Measurements from ENCODE around the gene MIP.
"Not testable (repeated sequence)": the region's sequence is repeated elsewhere in the genome, so short reads cannot be mapped to it uniquely, and the experiment has no call there.

The MIP gene

DNA sequence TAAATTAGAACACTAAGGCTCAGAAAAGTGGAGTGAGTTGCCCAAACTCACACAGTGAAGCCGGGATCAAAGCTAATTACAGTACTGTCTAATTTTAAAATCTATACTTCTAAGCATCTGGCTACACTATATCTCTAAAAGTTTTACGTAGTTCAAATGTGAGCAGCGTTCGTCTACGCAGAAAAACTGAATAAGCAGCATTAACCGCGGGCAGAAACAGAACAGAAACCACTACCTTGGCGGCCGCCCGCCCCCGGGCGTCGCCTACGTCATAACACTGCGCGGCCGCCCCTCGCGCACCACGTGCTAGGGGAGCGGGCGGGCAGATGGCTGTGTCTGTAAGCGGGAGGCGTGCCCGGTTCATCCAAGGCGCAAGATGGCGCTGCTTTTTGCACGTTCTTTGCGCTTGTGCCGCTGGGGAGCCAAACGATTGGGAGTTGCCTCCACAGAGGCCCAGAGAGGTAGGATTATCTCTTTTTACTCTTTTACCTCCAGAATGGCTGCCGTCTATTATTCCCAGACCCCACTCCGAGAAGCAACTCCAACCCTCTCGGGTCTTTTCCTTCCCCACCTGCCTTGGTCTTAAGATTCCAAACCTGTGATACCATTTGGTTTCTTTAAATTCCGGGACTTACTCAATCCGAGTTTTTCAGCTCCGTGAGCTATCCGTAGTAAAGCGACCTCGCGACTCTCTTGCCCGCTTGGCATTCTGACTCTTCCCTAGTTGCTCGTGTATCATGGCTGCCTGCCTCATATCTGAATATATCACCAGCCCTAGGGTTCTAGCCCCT is 14.0 kb upstream of the MIP start, which contains the start of gene SPRYD4:
TSS of gene SPRYD4 (plus strand) at position 363 of the 791 bp plus-strand sequence. CDS start at position 377, 14 bp downstream.
- DNase-seq (ENCODE audit: low read depth in 2 of 2), result peak; percentile 75 to 80

- DNase-seq (ENCODE audit: low read depth in 2 of 2), result no peak
These were observed 8.1 kb upstream of the MIP start for GRCh38 chr12:56462565-56462964.

DNA sequence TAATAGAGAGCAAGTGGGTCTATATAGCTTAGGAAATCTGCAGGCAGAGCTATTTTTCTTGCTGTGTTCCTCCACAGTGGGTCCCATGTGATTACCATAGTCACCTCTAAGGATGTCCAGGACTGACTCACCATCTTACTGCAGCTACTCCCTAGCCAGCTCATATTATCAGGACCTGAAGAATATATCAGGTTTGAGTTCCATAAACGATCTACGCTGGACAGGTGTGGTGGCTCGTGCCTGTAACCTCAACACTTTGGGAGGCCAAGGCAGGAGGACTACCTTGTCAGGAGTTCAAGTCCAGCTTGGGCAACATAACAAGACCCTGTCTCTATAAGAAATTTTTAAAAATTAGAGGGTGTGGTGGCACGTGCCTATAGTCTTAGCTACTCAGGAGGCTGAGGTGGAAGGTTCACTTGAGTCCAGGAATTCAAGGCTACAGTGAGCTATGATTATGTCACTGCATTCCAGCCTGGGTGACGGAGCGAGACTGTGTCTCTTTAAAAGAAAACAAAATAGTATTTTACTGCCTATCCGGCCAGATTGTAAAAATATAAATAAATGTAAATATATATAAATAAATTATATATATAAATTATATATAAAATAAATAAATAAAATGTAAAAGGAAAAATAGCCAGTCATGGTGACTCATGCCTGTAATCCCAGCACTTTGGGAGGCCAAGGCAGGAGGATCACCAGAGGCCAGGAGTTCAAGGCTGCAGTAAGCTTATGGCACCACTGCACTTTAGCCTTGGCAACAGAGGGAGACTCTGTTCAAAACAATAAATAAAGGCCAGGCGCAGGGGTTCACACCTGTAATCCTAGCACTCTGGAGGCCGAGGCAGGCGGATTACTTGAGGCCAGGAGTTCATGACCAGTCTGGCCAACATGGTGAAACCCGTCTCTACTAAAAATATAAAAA is 7.0 kb upstream of the MIP start:
- DNase-seq (ENCODE audit: low read depth in 2 of 2), result no peak

- DNase-seq (ENCODE audit: low read depth in 2 of 2), result no peak
These were observed 3.4 kb upstream of the MIP start for GRCh38 chr12:56457817-56458216.

- DNase-seq (ENCODE audit: low read depth in 2 of 2), result no peak
These were observed 3.3 kb downstream of the MIP start for GRCh38 chr12:56451147-56451546.

DNA sequence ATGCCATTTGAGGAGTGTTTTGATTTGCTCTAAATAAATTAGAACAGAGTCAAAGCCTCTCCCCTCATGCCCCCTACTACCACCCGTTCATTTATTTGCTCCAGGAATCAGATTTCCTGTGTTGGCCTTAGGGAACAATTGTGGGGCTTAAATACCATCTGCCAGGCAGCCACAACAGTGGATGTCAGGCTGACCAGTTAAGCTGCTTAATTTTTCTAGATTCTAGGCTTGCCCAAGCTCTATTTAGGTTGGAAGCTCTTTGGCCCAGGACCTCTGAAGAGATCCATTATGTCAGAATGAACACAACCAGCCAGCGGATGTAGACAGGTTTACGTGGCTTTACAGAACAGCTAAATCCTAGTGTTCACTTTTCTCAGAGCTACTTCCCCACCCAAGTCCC is 4.2 kb downstream of the MIP start:
- no peak for DNase-seq (ENCODE audit: low read depth in 2 of 2)

DNA sequence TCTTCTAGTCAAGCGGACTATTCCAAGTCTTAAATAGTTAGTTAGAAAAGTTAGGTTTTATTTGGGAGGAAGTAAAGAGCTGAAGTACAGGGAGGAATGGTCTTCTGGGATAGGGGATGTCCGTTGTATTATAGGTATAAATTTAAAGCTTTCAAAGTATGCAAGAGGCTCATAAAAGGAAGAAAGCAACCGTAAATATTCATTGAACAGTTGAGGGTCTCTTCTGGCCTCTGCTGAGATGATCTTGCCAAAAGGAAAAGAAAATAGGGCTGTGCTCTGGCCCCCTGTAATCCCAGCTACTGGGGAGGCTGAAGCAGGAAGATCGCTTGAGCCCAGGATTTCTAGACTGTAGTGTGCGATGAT is 4.9 kb downstream of the MIP start:
- no peak for DNase-seq (ENCODE audit: low read depth in 2 of 2)

DNA sequence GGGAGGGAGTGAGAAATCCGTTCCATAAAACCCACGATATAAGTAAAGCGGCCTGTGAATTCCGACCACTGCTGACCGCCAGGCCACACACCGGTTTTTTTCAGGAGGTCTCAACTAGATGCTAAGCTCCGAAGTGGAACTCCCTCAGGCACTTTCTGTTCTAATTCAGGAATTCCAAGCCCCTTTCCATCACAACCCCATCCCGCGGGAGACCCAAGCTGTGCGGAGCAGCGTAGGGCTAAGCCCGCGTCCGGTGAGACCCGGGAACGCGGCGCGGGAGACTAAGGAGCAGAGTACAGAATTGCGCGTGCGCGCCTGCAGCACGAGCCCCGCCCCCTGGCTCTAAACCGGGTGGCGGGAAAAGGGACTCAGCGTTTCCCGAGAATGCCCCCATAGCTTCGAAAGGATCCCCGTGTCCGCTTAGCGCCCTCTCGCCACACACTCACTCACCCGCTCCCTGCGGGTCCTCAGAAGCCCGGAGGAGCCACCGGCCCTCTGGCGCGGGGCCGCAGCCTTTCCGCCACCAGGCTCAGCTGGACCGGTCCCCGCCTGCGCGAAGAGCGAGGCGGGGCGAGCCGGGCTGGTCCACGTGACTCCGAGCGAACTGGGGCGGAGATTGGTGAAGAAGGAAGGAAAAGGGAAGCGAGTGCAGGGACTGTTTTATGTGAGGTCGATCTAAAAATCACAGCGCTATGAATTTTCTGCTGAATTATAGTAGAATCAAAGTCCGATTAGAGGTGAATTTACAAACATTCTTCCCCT is 5.4 kb downstream of the MIP start, which contains the start of gene TIMELESS:
TSS of gene TIMELESS (minus strand) at position 567 of the 762 bp plus-strand sequence. CDS start 15,256 bp downstream, outside the sequence.
- peak; percentile 67 for DNase-seq (ENCODE audit: low read depth in 2 of 2)

DNA sequence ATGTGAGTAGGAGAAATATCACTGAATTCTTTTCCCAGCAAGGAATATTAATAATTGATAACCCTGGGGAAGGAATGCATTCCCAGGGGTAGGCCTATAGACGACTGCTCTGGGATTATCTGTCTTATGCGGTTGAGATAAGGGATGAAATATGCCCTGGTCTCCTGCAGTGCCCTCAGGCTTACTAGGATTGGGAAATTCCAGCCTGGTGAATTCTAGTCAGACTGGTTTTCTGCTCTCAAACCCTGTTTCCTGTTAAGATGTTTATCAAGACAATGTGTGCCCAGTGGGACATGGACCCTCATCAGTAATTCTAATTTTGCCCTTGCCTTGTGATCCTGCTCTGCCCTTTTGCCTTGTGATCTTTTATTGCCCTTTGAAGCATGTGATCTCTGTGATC is 11.2 kb downstream of the MIP start:
- not testable (repeated sequence) for DNase-seq (ENCODE audit: low read depth in 2 of 2)

DNA sequence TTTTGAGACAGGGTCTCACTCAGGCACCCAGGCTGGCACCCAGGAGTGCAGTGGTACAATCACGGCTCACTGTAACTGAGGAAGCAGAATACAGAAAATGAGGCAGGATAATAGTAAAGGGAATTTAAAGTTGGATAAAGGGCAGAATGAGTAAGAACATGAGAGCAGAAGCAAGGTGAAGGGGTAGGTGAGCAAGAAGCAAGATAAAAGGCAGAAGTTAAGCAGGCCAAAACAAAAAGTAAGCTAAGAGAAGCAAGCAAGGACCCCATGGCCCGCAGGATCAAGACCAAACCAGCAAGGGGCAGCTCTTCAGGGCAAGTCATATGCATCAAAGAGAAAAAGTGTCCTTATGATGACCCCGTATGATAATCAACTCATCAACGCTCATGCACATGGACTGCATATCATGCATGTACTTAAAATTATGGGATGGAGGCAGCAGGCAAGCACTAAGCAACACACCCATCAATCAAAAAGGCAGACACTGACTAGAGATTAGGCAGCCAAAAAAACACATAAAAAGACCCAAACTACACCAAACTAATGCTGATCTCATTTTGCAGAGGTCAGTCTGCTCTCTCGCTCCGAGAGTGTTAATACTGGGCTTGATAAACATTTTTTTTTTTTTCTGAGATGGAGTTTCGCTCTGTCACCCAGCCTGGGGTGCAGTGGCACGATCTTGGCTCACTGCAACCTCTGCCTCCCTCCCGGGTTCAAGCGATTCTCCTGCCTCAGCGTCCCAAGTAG is 16.9 kb downstream of the MIP start:
- no peak for DNase-seq (ENCODE audit: low read depth in 2 of 2)

DNA sequence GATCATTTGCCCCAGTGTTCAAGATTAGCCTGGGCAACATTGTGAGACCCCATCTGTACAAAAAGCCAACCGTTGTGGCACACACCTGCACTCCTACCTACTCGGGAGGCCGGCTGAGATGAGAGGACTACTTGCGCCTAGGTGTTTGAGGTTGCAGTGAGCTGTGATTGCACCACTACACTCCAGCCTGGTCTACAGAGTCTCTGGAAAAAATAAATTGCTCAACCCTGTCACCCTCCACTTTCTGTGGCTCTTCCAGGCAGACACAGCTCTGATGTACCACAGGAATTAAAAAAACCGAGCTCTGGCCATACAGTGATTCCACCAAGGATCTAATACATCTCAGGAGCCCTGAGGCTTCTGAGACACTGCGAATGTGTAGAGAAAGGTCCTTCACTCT is 19.6 kb downstream of the MIP start:
- no peak for DNase-seq (ENCODE audit: low read depth in 2 of 2)

GRCh38 chr12:56431850-56432249 is 22.6 kb downstream of the MIP start:
- no peak for DNase-seq (ENCODE audit: low read depth in 2 of 2)

DNA sequence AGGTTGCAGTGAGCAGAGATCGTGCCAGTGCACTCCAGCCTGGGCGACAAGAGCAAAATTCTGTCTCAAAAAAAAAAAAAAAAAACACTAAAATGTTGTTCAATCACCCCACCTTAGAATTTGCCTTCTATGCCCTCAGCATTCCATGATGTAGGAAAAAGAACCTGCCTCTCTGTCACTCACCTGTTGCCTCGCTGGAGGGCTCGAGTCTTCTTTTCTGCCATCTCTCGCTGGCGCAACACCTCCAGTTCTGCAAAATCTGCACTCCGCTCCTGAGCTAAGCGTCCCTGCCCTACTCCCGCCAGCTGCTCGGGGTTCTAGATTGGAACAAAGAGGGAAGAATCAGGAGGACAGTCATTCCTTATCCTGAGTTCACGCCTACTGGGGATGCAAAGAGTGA is 23.2 kb downstream of the MIP start:
- DNase-seq (ENCODE audit: low read depth in 2 of 2), result no peak

GRCh38 chr12:56425940-56426438 is 28.5 kb downstream of the MIP start:
- no peak for DNase-seq (ENCODE audit: low read depth in 2 of 2)

- no peak for DNase-seq (ENCODE audit: low read depth in 2 of 2)
These were observed 29.3 kb downstream of the MIP start for GRCh38 chr12:56425193-56425592.

DNA sequence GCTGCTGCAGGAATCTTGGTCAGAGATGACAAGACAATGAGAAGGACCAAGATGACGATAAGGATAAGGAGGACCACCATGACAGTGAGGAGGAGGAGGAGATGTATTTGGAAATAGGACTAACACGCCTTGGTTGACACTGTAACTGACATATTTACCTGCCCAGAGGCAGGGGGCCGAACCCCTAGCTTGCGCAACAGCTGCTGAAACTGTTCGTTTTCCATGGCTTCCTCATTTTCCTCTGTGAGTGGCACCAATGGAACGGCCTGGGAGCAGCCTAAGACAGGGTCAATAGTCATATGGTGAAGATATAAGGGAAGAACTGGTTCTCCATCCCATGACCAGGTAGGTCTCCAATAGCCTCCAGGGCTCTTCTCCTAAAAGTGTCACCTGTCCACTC is 34.0 kb downstream of the MIP start:
- no peak for DNase-seq (ENCODE audit: low read depth in 2 of 2)

DNA sequence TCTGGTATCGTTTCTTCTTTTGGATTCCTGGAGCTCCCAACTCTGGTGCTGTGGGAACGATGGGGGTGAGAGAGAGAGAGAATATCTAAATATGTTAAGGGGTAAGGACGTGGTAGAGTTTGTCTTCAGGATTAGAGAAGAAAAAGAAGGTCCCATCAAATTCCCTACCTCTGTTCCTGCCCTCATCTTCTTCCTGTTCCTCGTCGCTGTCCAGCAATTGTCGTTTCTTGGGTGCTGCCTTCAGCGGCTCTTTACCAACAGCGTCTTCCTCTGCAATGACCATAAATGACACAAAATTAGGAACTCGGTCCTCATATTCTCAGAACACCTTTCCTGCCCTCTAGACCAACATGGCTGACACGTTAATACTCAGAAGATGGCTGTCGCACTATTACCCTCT is 36.7 kb downstream of the MIP start:
- DNase-seq (ENCODE audit: low read depth in 2 of 2), result no peak

GRCh38 chr12:56414401-56414800 is 40.1 kb downstream of the MIP start:
- no peak for DNase-seq (ENCODE audit: low read depth in 2 of 2)

GRCh38 chr12:56413392-56413791 is 41.1 kb downstream of the MIP start:
- DNase-seq (ENCODE audit: low read depth in 2 of 2), result no peak

GRCh38 chr12:56411781-56412639 is 42.4 kb downstream of the MIP start:
- no peak for DNase-seq (ENCODE audit: low read depth in 2 of 2)

Data from fibroblast of skin of left quadriceps (primary cell).